COLO829 (cell line): Measurements from ENCODE around the gene IGFBP1.
"Not testable (repeated sequence)": the region's sequence is repeated elsewhere in the genome, so short reads cannot be mapped to it uniquely, and the experiment has no call there.

Source experiments
- DNase-seq: peaks from one replicate; pipeline ENCODE4 v3.0.0; 2012; ENCODE audit warnings: low spot score

The IGFBP1 gene

GRCh38 chr7:45938626-45939302, 50.5 kb downstream of the IGFBP1 start:
- DNase-seq, result no peak

DNA sequence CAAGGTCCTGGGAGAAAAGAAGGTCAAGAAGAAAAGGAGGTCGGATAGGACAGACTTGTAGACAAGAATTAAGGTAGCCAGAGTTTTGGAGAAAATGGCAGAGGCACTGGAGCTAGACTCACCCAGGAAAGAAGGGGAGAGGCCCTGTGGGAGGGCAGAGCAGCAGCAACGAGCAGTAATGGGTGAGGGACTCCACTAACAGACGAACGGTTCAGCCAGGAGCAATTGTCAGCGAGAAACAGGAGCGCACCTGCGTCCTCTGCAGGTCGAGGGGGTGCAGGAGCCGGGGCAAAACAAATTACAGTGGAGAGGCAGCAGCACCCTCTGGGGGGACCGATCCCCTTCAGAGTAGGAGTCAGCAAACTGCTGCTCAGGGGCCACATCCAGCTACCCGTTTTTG, 51.3 kb downstream of the IGFBP1 start:
- no peak for DNase-seq

GRCh38 chr7:45940237-45940781, 52.0 kb downstream of the IGFBP1 start:
- not testable (repeated sequence) for DNase-seq

GRCh38 chr7:45940939-45941338, 52.7 kb downstream of the IGFBP1 start:
- DNase-seq, result no peak
